ENCODE results near the gene PPARG.

DNA sequence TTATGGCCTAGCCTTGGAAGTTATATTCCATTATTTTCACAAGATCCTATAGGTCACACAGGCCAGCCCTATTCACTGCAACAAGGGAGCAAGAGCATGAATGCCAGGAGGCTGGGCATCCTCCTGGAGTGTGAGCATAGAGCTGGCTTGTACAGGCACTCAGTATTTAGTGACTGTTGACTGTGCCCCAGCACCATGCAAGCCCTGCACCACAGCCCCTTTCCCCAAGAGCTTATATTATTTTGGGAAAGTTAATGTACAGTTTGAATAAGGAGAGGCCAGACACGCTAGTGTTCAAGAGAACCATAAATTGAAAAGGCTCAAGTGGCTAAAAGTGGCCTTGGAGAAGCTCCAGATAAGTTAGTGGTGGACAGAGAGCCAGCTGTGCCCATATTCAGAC is 163.1 kb downstream of the PPARG start:
- TF ChIP-seq NR3C1 (IDR thresholded peaks at IDR 0.05) = no peak
- no peak for TF ChIP-seq POLR2A (IDR thresholded peaks at IDR 0.05; ENCODE audit: low read length)
- no peak for TF ChIP-seq MAX (IDR thresholded peaks at IDR 0.05)
